Stimulated activated CD4-positive, alpha-beta T cell treated with anti-CD3 and anti-CD28 coated beads, Interleukin-1b, Interleukin-23, amount 100 ng/mL, for 48 hours (primary cell): ENCODE results near the gene PIWIL4.
"Not testable (repeated sequence)": the region's sequence is repeated elsewhere in the genome, so short reads cannot be mapped to it uniquely, and the experiment has no call there.

Experiments used
- DNase-seq: peaks from one replicate; pipeline ENCODE4 v3.0.0-alpha.2; 2020

PIWIL4 gene

GRCh38 chr11:94549146-94549545 is 18.0 kb upstream of the PIWIL4 start:
- no peak for DNase-seq

GRCh38 chr11:94550513-94550912 is 16.7 kb upstream of the PIWIL4 start:
- DNase-seq = no peak

GRCh38 chr11:94553938-94554337 is 13.2 kb upstream of the PIWIL4 start:
- DNase-seq = no peak

- not testable (repeated sequence) for DNase-seq
Observed at GRCh38 chr11:94555752-94556329, 11.3 kb upstream of the PIWIL4 start.

- no peak for DNase-seq
Observed at GRCh38 chr11:94557421-94557820, 9.7 kb upstream of the PIWIL4 start.

GRCh38 chr11:94557992-94558391 is 9.2 kb upstream of the PIWIL4 start:
- no peak for DNase-seq

- no peak for DNase-seq
Observed at GRCh38 chr11:94558468-94558867, 8.7 kb upstream of the PIWIL4 start.

GRCh38 chr11:94558932-94559331 is 8.2 kb upstream of the PIWIL4 start:
- no peak for DNase-seq

- DNase-seq = no peak
Observed at GRCh38 chr11:94559361-94559760, 7.8 kb upstream of the PIWIL4 start.

- no peak for DNase-seq
Observed at GRCh38 chr11:94560834-94561233, 6.3 kb upstream of the PIWIL4 start.

- no peak for DNase-seq
Observed at GRCh38 chr11:94563176-94563847, 3.9 kb upstream of the PIWIL4 start.

GRCh38 chr11:94563848-94564467 is 3.2 kb upstream of the PIWIL4 start:
- no peak for DNase-seq

GRCh38 chr11:94568200-94568599 is 1.0 kb downstream of the PIWIL4 start:
- no peak for DNase-seq

- no peak for DNase-seq
Observed at GRCh38 chr11:94568717-94569116, 1.5 kb downstream of the PIWIL4 start.

- DNase-seq = not testable (repeated sequence)
Observed at GRCh38 chr11:94572975-94573374, 5.8 kb downstream of the PIWIL4 start.

GRCh38 chr11:94574193-94574961 is 7.2 kb downstream of the PIWIL4 start:
- no peak for DNase-seq

- no peak for DNase-seq
Observed at GRCh38 chr11:94576306-94576705, 9.1 kb downstream of the PIWIL4 start.

- DNase-seq = no peak
Observed at GRCh38 chr11:94577841-94578240, 10.7 kb downstream of the PIWIL4 start.

- no peak for DNase-seq
Observed at GRCh38 chr11:94581926-94582325, 14.8 kb downstream of the PIWIL4 start.

GRCh38 chr11:94583213-94583865 is 16.2 kb downstream of the PIWIL4 start:
- no peak for DNase-seq

GRCh38 chr11:94583866-94584500 is 16.8 kb downstream of the PIWIL4 start:
- DNase-seq = no peak

GRCh38 chr11:94584978-94585377 is 17.8 kb downstream of the PIWIL4 start:
- no peak for DNase-seq

GRCh38 chr11:94585399-94585798 is 18.2 kb downstream of the PIWIL4 start:
- DNase-seq = no peak
